Lung (tissue), 12 donors: ENCODE data around the gene CENPS. TPM values are rescaled to one million over a fixed set of nuclear protein-coding genes. Genes with fewer than 3 reads are reported as not detected.
A peak's percentile ranks its signal among the peaks of the same experiment; 100 is the strongest.

Experiments
- ATAC-seq: fragments of 200-7000 bp; cut with Tn5 transposase; one replicate; pipeline ENCODE4 v1.9.1; 2020; ENCODE audit warnings: moderate number of reproducible peaks; ENCODE audit not compliant: insufficient read depth, low FRiP score
- DNase-seq, 3 donors: peaks; one replicate each; pipeline ENCODE4 v3.0.0-alpha.2; 2013 to 2017
- H3K27ac ChIP-seq, 2 donors: one replicate each; pipeline ENCODE4 v1.5.1; 2013; ENCODE audit warnings: mild to moderate bottlenecking in 2 of 2, moderate library complexity in 2 of 2, control low read depth in 1 of 2, inconsistent platforms in 1 of 2, low read depth in 1 of 2, low read length in 1 of 2
- H3K27me3 ChIP-seq, 3 donors: one replicate each; pipeline ENCODE4 v1.5.1; 2013; ENCODE audit warnings: low read length in 2 of 3; ENCODE audit not compliant: control insufficient read depth in 3 of 3, insufficient read depth in 3 of 3
- H3K36me3 ChIP-seq, 4 donors: one replicate each; pipeline ENCODE4 v1.5.1; 2013; ENCODE audit warnings: low read length in 4 of 4, mild to moderate bottlenecking in 1 of 4, moderate library complexity in 1 of 4; ENCODE audit not compliant: control insufficient read depth in 4 of 4, insufficient read depth in 4 of 4
- H3K4me1 ChIP-seq, 5 donors: one replicate each; pipeline ENCODE4 v1.5.1; 2013; ENCODE audit warnings: low read length in 5 of 5, mild to moderate bottlenecking in 2 of 5, moderate library complexity in 1 of 5; ENCODE audit not compliant: control insufficient read depth in 5 of 5, insufficient read depth in 5 of 5
- H3K4me3 ChIP-seq: one replicate; pipeline ENCODE4 v1.5.1; 2013; ENCODE audit warnings: mild to moderate bottlenecking, control low read depth, moderate library complexity
- H3K9ac ChIP-seq, 2 donors: one replicate each; pipeline ENCODE4 v1.5.1; 2013; ENCODE audit warnings: low read length in 2 of 2, control low read depth in 1 of 2; ENCODE audit not compliant: insufficient read depth in 1 of 2
- H3K9me3 ChIP-seq, 4 donors: one replicate each; pipeline ENCODE4 v1.5.1; 2013; ENCODE audit warnings: low read length in 3 of 4, mild to moderate bottlenecking in 1 of 4, moderate library complexity in 1 of 4; ENCODE audit not compliant: control insufficient read depth in 4 of 4, insufficient read depth in 3 of 4
- WGBS, 2 donors: extraction: QIAGEN DNeasy Blood & Tissue Kit; methylation state at CpG; one replicate each; pipeline ENCODE4 v1.1.7; 2013; 5-methylcytosine and 5-hydroxymethylcytosine counted together
- polyA plus RNA-seq, 2 donors: library from polyadenylated mRNA; stranded (reverse); fragments of 200-250 nt; gene quantifications; one replicate each; pipeline ENCODE4 v1.2.1, GENCODE V29; 2013
- total RNA-seq, 2 donors: library from RNA; depleted of rRNA in 1 of 2; stranded (reverse); fragments of >200 nt in 1 of 2; gene quantifications; one replicate each; pipeline ENCODE4 v1.2.1, GENCODE V29; 2014 to 2021
- TF ChIP-seq, protein P1 (sequence below): IDR thresholded peaks from 2 replicates; pipeline ENCODE4 v1.5.1; 2012; ENCODE audit warnings: mild to moderate bottlenecking; ENCODE audit errors: control extremely low read depth, extremely low read depth
- donor health status: control.
- donor health status: control.
- donor health status: Bipolar disorder and iron deficiency.
- donor health status: healthy.
- donor health status: DM: yes; HTN: yes; CAD: no.

The CENPS gene
- total and polyA plus RNA-seq, 4 donors, result 12.5 to 21.0 (median 17.5) TPM

DNA sequence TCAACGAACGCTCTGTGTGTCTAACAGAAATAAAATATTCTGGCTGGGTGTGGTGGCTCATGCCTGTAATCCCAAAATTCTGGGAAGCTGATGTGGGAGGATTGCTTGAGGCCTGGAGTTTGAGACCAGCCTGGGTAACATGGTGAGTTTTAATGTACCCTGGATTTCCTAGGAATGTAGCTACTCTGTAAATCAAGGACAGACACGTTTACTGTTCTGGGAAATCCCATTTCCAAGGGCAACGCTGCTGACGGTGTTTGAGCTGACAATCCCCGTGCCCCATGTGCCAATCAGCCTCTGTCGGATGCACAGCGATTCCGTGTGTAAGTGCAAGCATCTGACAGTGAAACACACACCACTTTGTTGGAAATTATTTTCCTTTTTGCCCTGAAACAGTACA is 27.6 kb downstream of the CENPS start:
- Histone ChIP-seq H3K27ac (peak overlapping the region in 1 of 2 donors; percentile 1), H3K36me3 (peaks cover 0 to 15% (median 6%) of the 10 kb centered on the region in 4 donors), H3K9me3 (no peaks in the 10 kb centered on the region), H3K9ac (no peak overlapping the region), H3K27me3 (no peaks in the 10 kb centered on the region), H3K4me3 (no peak overlapping the region), H3K4me1 (peaks cover 0 to 4% (median 0%) of the 10 kb centered on the region in 5 donors)
- no peak for DNase-seq
- TF ChIP-seq, protein P1, sequence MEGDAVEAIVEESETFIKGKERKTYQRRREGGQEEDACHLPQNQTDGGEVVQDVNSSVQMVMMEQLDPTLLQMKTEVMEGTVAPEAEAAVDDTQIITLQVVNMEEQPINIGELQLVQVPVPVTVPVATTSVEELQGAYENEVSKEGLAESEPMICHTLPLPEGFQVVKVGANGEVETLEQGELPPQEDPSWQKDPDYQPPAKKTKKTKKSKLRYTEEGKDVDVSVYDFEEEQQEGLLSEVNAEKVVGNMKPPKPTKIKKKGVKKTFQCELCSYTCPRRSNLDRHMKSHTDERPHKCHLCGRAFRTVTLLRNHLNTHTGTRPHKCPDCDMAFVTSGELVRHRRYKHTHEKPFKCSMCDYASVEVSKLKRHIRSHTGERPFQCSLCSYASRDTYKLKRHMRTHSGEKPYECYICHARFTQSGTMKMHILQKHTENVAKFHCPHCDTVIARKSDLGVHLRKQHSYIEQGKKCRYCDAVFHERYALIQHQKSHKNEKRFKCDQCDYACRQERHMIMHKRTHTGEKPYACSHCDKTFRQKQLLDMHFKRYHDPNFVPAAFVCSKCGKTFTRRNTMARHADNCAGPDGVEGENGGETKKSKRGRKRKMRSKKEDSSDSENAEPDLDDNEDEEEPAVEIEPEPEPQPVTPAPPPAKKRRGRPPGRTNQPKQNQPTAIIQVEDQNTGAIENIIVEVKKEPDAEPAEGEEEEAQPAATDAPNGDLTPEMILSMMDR, result no peak
- no peak for ATAC-seq
- 64 to 83% methylated on average over 9 of the region's 9 CpGs for WGBS, 2 donors

DNA sequence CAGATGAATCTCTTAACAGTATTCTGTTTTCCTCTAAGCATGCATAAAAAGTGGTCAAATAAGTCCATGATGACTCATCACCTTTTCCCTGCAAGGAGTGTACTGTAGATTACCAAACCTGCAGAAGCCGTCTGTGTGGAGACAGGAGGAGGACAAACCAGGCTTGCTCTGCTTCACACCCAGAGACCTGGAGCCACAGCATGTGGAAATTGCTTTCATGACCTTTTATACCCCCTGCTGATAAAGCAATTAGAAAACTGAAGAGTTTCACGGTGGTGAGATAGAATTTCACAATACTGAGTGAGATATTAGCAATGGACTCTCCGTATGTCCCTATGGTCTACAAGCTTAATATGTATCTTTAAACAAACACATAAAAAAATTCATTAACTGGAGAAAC is 29.0 kb downstream of the CENPS start:
- Histone ChIP-seq H3K4me1 (peaks cover 0 to 5% (median 0%) of the 10 kb centered on the region in 5 donors), H3K27ac (no peak overlapping the region), H3K9me3 (no peaks in the 10 kb centered on the region), H3K4me3 (no peak overlapping the region), H3K9ac (no peak overlapping the region), H3K27me3 (no peaks in the 10 kb centered on the region), H3K36me3 (peaks cover 0 to 20% (median 7%) of the 10 kb centered on the region in 4 donors)
- TF ChIP-seq, protein P1, result no peak
- DNase-seq, result no peak
- WGBS, 2 donors, result 38 to 45% methylated on average over 3 of the region's 3 CpGs
- no peak for ATAC-seq

DNA sequence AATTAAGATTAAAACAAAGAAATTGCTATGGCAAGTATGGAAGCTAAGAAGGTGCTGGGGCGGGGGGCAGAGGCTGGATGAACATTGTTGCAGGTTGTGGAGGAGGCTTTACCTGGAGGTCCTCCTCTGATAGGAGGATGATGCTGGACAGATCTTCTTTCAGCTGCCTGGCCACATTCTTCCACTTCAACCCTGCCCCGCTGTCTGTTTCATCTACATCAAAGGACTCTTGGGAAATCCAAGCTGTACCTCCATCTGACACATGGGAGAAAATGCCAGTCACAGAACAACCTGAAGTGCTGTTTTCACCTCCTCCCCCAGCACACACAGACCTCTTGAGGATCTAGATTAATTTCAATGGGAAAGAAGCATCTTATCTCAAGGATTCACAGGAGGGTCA is 36.8 kb downstream of the CENPS start:
- Histone ChIP-seq H3K9me3 (no peaks in the 10 kb centered on the region), H3K4me3 (no peak overlapping the region), H3K27ac (no peak overlapping the region), H3K36me3 (peaks cover 13 to 31% (median 19%) of the 10 kb centered on the region in 4 donors), H3K4me1 (peaks cover 0 to 9% (median 0%) of the 10 kb centered on the region in 5 donors), H3K9ac (no peak overlapping the region), H3K27me3 (no peaks in the 10 kb centered on the region)
- DNase-seq (no peak), ATAC-seq (no peak)
- TF ChIP-seq, protein P1, result no peak
- 96 to 100% methylated on average over 2 of the region's 2 CpGs for WGBS, 2 donors

DNA sequence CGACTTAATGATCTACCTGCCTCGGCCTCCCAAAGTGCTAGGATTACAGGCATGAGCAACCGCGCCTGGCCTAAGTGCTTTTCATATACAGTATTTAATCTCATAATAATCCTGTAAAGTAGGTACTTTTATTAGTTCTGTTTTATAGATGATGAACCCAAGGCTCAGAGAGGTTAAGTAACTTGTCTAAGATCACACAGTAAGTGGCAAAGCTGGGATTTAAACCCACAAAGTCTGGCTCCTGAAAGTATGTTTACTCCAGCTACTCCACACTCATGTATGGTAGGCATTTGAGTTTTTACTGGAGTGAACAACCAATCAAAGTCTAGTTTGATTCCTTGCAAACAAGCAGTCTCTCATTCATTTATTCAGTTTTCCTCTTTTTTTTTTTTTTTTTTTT is 39.8 kb downstream of the CENPS start:
- WGBS, 2 donors, result 95 to 97% methylated on average over 4 of the region's 4 CpGs

More for the DNA sequence above, 39.8 kb downstream of the CENPS start:
- H3K9ac ChIP-seq, result no peak overlapping the region
- ATAC-seq (no peak), DNase-seq (no peak)
- no peaks in the 10 kb centered on the region for H3K9me3 ChIP-seq
- H3K27ac ChIP-seq, result no peak overlapping the region
- no peak overlapping the region for H3K4me3 ChIP-seq
- peaks cover 0 to 9% (median 2%) of the 10 kb centered on the region in 5 donors for H3K4me1 ChIP-seq
- H3K27me3 ChIP-seq, result no peaks in the 10 kb centered on the region
- TF ChIP-seq, protein P1, result no peak
- peaks cover 8 to 18% (median 14%) of the 10 kb centered on the region in 4 donors for H3K36me3 ChIP-seq
